Upper lobe of right lung (tissue), 1 donor: ENCODE measurements around the gene SLC48A1. TPM values are rescaled to one million over a fixed set of nuclear protein-coding genes. Genes with fewer than 3 reads are reported as not detected.
A peak's percentile ranks its signal among the peaks of the same experiment; 100 is the strongest.

ENCODE experiments used
- ATAC-seq: fragments of 200-7000 bp; cut with Tn5 transposase; one replicate; pipeline ENCODE4 v1.9.1; 2020; ENCODE audit warnings: mild to moderate bottlenecking, moderate library complexity
- DNase-seq: peaks from one replicate; pipeline ENCODE4 v3.0.0-alpha.2; 2020
- H3K27ac ChIP-seq: fragments of 200-600 bp; one replicate; pipeline ENCODE4 v1.8.0; 2022
- H3K27me3 ChIP-seq: fragments of 200-600 bp; one replicate; pipeline ENCODE4 v1.8.0; 2022; ENCODE audit warnings: mild to moderate bottlenecking
- H3K36me3 ChIP-seq: fragments of 200-600 bp; one replicate; pipeline ENCODE4 v1.8.0; 2022
- H3K4me1 ChIP-seq: fragments of 200-600 bp; one replicate; pipeline ENCODE4 v1.8.0; 2022
- H3K4me3 ChIP-seq: fragments of 200-600 bp; one replicate; pipeline ENCODE4 v1.8.0; 2022; ENCODE audit warnings: mild to moderate bottlenecking
- H3K9me3 ChIP-seq: fragments of 200-600 bp; one replicate; pipeline ENCODE4 v1.8.0; 2022
- intact Hi-C: fragments of 100-400 bp; cut with DNase I; formaldehyde crosslinking; loops from one replicate; pipeline ENCODE4 v1.11.0; 2022
- total RNA-seq: library from RNA; stranded (reverse); fragmentation: NEBNext Ultra II Directional; extraction: Animal tissue kit (Norgen Biotek cat#: 25700); gene quantifications from one replicate; pipeline ENCODE4 v1.2.1, GENCODE V29; 2021
- TF ChIP-seq, protein P1 (sequence below): fragments of 200-600 bp; IDR thresholded peaks from one replicate; pipeline ENCODE4 v1.8.0; 2022; ENCODE audit warnings: antibody characterized with exemption
- donor health status: DM: no; HTN: yes; CAD: no; lungs with severe emphysema.

Gene SLC48A1
- total RNA-seq, 1 donor from 2014 or later = 40.9 TPM

DNA sequence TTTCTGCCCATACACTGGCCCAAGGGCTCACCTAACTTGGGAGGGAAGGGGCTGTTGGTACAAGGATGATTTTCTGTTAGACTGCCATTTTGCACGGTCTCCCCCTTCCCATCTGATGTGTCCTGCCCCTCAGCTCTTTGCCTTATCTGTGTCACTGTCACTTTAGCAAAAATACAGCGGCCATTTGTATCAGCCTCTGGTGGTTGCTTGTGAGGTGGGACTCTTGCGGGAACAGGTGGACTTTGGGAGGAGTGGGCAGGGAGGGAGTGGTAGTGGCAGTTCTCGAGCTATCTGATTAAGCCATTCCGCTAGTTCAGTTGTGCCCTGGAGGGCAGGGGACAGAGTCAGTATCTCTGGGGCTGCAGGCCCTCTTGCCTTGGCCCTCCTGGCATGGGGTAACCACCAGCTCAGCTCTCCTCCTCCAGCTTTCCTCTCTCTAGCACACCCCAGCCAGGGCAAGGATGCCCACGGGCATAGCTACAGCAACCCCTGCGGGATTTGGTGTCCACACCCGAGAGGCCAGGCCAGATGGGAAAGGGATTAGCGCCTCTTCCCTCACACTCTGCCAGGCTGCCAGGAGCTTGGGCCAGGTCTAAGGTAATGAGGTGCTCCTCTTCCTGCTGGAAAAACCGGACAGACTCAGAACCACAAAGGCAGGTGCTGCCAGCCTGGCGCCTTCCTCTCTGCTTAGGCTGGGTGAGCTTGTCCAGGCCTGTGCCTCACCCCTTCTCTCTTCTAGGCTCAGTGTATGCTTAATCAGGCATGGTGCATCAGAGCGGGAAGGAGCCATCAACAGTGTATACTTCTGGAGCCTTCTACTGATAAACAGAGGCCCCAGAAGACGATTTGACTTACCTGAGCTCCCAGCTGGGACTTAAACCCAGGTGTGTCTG, 8.7 kb downstream of the SLC48A1 start:
- no peaks in the 10 kb centered on the region for H3K9me3 ChIP-seq
- no peaks in the 10 kb centered on the region for H3K27me3 ChIP-seq
- ATAC-seq (no peak), DNase-seq (peak; percentile 60)
- peaks cover 23% of the 10 kb centered on the region for H3K4me1 ChIP-seq
- H3K36me3 ChIP-seq = peaks cover 54% of the 10 kb centered on the region
- TF ChIP-seq, protein P1, sequence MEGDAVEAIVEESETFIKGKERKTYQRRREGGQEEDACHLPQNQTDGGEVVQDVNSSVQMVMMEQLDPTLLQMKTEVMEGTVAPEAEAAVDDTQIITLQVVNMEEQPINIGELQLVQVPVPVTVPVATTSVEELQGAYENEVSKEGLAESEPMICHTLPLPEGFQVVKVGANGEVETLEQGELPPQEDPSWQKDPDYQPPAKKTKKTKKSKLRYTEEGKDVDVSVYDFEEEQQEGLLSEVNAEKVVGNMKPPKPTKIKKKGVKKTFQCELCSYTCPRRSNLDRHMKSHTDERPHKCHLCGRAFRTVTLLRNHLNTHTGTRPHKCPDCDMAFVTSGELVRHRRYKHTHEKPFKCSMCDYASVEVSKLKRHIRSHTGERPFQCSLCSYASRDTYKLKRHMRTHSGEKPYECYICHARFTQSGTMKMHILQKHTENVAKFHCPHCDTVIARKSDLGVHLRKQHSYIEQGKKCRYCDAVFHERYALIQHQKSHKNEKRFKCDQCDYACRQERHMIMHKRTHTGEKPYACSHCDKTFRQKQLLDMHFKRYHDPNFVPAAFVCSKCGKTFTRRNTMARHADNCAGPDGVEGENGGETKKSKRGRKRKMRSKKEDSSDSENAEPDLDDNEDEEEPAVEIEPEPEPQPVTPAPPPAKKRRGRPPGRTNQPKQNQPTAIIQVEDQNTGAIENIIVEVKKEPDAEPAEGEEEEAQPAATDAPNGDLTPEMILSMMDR = no peak
- H3K4me3 ChIP-seq = no peak overlapping the region
- no peak overlapping the region for H3K27ac ChIP-seq
- intact Hi-C loops = no loop called here

DNA sequence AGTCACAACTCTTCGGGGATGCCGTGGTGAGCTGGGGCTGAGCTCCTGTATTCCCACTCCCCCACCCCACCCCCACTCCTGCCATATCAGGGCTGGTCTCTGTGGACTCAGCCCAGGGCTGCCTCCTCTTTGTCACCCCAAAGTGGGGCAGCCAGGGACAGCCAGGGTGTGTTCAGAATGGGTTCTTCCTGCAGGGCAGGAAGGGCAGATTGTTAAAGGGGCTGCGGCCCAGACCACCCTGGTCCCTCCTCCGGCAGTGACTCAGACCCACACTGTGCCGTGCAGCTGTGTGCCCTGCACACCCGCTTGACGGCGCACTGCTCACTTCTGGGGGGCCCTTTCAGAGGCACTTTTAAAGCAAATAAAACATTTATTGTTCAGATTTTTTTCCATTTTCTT, 9.3 kb downstream of the SLC48A1 start:
- Histone ChIP-seq H3K27ac (no peak overlapping the region), H3K9me3 (no peaks in the 10 kb centered on the region), H3K27me3 (no peaks in the 10 kb centered on the region), H3K4me3 (no peak overlapping the region), H3K4me1 (peaks cover 17% of the 10 kb centered on the region), H3K36me3 (peaks cover 60% of the 10 kb centered on the region)
- ATAC-seq (no peak), DNase-seq (peak; percentile 57)
- intact Hi-C loops = no loop called here
- TF ChIP-seq, protein P1 = no peak

DNA sequence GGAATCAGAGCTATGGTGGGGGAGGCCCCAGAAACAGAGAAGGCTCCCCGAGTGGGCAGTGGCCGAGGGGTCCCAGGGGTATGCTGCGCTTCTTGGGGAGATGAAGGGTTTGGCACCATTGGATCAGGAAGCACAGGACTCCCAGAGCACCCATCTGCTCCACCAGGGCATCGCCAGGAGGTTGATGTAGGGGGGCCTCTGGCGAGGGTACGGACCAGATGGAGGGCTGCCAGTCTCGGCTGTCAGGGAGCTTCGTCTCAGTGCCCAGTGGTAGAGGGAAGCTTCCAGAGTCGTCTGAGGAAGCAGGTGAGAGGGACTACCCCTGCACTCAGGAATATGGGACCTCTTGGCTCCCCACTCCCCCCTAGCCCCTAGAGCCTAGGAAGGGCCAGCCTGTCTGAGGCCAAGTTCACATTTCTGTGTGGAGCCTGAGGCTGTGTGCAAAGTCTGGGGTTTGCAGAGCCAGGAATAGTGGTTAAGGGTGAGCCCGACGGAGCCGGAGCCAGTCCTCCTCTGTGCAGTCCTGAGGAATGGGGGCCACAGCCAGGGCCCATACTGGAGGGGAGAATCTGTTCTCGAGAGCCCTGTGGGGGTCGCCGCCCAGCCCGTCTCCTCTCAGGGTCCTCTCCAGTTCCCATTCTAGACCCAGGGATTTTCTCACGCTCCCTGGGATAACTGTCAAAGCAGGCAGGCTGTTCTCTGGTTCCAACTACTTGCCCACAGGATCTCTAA, 10.2 kb downstream of the SLC48A1 start:
- H3K4me3 ChIP-seq = no peak overlapping the region
- peaks cover 9% of the 10 kb centered on the region for H3K4me1 ChIP-seq
- peaks cover 68% of the 10 kb centered on the region for H3K36me3 ChIP-seq
- no peak overlapping the region for H3K27ac ChIP-seq
- TF ChIP-seq, protein P1 = no peak
- no peaks in the 10 kb centered on the region for H3K27me3 ChIP-seq
- no peaks in the 10 kb centered on the region for H3K9me3 ChIP-seq
- ATAC-seq (no peak), DNase-seq (no peak)
- intact Hi-C loops = no loop called here

DNA sequence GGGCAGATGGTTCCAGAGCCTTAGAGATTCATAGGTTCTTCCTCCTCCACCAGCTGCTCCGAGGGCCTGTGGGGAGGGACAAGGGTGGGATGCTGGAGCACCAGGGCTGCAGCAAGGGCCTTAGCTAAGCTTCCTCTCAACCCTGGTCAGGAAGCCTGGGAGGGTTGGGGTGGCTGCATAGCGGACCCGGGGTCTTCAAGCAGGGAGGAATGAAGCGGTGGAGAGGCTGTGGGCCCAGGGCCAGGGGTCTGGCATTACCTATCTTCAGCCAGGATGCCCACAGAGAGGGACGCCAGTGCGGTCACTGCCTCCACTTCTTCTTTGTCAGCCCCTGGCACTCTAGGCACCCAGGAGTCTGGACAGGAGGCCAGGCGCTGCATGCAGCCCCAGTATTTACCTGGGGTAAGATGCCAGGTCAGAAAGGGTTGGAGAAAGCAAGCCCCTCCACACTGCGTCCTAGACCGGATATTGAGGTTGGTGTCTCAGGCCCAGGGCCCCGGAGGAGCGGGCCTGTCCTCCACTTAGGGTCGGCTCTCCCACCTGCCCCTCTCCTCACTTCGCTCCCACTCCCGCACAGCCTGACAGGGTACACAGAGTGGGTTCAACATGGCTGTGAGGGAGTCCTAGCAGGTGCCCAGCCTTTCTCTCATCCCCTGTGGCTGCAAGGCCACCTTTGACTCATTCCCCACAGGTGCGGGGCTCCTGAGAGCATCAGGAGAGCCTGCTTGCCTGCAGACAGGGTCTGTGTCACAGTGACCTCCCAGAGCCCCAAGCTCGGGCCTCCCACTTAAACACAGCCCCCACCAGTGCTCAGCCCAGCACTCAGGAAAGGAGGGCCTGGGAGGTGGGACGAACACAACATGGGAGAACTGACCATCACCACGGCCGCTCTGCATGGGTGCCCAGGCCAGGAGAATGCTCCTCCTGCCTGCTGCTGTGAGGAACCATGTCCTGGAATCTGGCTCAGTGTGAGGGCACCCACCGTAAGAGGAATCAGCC, 11.1 kb downstream of the SLC48A1 start:
- TF ChIP-seq, protein P1 = no peak
- intact Hi-C loops = no loop called here
- no peaks in the 10 kb centered on the region for H3K9me3 ChIP-seq
- ATAC-seq (no peak), DNase-seq (no peak)
- H3K36me3 ChIP-seq = peaks cover 78% of the 10 kb centered on the region
- no peak overlapping the region for H3K4me3 ChIP-seq
- H3K27ac ChIP-seq = no peak overlapping the region
- peaks cover under 1% of the 10 kb centered on the region for H3K4me1 ChIP-seq
- H3K27me3 ChIP-seq = no peaks in the 10 kb centered on the region
